ENCODE data around the gene ADGRF3. TPM values are rescaled to one million over a fixed set of nuclear protein-coding genes. Genes with fewer than 3 reads are reported as not detected.

Gene ADGRF3
- total and polyA plus RNA-seq, 2 of the 13 experiments (the other 11 are each of a cell fraction or from before 2014, with no cell fraction given) = 0.40 to 1.5 TPM

DNA sequence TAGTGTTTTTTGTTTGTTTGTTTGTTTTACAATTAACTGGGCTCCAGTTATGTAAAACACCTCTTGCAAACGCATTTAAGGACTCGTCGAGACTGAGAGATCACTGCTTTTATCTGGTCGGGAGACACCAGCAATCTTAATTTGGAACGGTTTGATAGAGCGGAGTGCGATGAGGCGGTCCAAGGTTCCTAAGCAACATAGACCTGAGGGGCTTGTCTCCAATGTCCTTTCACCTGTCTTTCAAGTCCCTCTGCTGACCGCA, 1.4 kb downstream of the ADGRF3 start (continued):
- TF ChIP-seq ZNF276 (CRISPR knock-in tag; IDR thresholded peaks at IDR 0.05; ENCODE audit: low read depth) (no peak), ZFP1 (CRISPR knock-in tag; IDR thresholded peaks at IDR 0.05) (no peak), ZNF136 (CRISPR knock-in tag; IDR thresholded peaks at IDR 0.05; ENCODE audit: low read depth) (no peak), TCF7L2 (IDR thresholded peaks at IDR 0.05; ENCODE audit: low read depth, low read length) (no peak), SYNCRIP (IDR thresholded peaks at IDR 0.05; ENCODE audit: insufficient read depth, low read depth, low read length) (no peak), POLR2A (IDR thresholded peaks at IDR 0.05; ENCODE audit: insufficient read depth in 1 of 2, low read depth in 2 of 2, low read length in 2 of 2) (no peak), ZNF773 (CRISPR knock-in tag; IDR thresholded peaks at IDR 0.05; ENCODE audit: borderline replicate concordance) (no peak), TOE1 (CRISPR knock-in tag; IDR thresholded peaks at IDR 0.05) (no peak), SETDB1 (CRISPR knock-in tag; IDR thresholded peaks at IDR 0.05; ENCODE audit: borderline replicate concordance) (no peak), RFXANK (CRISPR knock-in tag; IDR thresholded peaks at IDR 0.05) (no peak), DPF2 (CRISPR knock-in tag; IDR thresholded peaks at IDR 0.05; ENCODE audit: borderline replicate concordance, low read depth) (no peak), CENPT (CRISPR knock-in tag; IDR thresholded peaks at IDR 0.05; ENCODE audit: low read depth) (no peak), GFI1 (CRISPR knock-in tag; IDR thresholded peaks at IDR 0.05; ENCODE audit: borderline replicate concordance) (no peak), ZNF891 (CRISPR knock-in tag; IDR thresholded peaks at IDR 0.05) (no peak), ZNF782 (CRISPR knock-in tag; IDR thresholded peaks at IDR 0.05; ENCODE audit: borderline replicate concordance) (no peak), MYNN (CRISPR knock-in tag; IDR thresholded peaks at IDR 0.05; ENCODE audit: low read depth) (no peak), ZNF678 (CRISPR knock-in tag; IDR thresholded peaks at IDR 0.05) (no peak), SMARCC2 (IDR thresholded peaks at IDR 0.05) (no peak), EEA1 (CRISPR knock-in tag; IDR thresholded peaks at IDR 0.05; ENCODE audit: borderline replicate concordance) (no peak)
- TF ChIP-seq, protein P1, sequence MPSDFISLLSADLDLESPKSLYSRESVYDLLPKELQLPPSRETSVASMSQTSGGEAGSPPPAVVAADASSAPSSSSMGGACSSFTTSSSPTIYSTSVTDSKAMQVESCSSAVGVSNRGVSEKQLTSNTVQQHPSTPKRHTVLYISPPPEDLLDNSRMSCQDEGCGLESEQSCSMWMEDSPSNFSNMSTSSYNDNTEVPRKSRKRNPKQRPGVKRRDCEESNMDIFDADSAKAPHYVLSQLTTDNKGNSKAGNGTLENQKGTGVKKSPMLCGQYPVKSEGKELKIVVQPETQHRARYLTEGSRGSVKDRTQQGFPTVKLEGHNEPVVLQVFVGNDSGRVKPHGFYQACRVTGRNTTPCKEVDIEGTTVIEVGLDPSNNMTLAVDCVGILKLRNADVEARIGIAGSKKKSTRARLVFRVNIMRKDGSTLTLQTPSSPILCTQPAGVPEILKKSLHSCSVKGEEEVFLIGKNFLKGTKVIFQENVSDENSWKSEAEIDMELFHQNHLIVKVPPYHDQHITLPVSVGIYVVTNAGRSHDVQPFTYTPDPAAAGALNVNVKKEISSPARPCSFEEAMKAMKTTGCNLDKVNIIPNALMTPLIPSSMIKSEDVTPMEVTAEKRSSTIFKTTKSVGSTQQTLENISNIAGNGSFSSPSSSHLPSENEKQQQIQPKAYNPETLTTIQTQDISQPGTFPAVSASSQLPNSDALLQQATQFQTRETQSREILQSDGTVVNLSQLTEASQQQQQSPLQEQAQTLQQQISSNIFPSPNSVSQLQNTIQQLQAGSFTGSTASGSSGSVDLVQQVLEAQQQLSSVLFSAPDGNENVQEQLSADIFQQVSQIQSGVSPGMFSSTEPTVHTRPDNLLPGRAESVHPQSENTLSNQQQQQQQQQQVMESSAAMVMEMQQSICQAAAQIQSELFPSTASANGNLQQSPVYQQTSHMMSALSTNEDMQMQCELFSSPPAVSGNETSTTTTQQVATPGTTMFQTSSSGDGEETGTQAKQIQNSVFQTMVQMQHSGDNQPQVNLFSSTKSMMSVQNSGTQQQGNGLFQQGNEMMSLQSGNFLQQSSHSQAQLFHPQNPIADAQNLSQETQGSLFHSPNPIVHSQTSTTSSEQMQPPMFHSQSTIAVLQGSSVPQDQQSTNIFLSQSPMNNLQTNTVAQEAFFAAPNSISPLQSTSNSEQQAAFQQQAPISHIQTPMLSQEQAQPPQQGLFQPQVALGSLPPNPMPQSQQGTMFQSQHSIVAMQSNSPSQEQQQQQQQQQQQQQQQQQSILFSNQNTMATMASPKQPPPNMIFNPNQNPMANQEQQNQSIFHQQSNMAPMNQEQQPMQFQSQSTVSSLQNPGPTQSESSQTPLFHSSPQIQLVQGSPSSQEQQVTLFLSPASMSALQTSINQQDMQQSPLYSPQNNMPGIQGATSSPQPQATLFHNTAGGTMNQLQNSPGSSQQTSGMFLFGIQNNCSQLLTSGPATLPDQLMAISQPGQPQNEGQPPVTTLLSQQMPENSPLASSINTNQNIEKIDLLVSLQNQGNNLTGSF (CRISPR knock-in tag; IDR thresholded peaks at IDR 0.05) = no peak
- TF ChIP-seq, protein P2, sequence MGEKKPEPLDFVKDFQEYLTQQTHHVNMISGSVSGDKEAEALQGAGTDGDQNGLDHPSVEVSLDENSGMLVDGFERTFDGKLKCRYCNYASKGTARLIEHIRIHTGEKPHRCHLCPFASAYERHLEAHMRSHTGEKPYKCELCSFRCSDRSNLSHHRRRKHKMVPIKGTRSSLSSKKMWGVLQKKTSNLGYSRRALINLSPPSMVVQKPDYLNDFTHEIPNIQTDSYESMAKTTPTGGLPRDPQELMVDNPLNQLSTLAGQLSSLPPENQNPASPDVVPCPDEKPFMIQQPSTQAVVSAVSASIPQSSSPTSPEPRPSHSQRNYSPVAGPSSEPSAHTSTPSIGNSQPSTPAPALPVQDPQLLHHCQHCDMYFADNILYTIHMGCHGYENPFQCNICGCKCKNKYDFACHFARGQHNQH (CRISPR knock-in tag; IDR thresholded peaks at IDR 0.05) = no peak
- TF ChIP-seq, protein P3, sequence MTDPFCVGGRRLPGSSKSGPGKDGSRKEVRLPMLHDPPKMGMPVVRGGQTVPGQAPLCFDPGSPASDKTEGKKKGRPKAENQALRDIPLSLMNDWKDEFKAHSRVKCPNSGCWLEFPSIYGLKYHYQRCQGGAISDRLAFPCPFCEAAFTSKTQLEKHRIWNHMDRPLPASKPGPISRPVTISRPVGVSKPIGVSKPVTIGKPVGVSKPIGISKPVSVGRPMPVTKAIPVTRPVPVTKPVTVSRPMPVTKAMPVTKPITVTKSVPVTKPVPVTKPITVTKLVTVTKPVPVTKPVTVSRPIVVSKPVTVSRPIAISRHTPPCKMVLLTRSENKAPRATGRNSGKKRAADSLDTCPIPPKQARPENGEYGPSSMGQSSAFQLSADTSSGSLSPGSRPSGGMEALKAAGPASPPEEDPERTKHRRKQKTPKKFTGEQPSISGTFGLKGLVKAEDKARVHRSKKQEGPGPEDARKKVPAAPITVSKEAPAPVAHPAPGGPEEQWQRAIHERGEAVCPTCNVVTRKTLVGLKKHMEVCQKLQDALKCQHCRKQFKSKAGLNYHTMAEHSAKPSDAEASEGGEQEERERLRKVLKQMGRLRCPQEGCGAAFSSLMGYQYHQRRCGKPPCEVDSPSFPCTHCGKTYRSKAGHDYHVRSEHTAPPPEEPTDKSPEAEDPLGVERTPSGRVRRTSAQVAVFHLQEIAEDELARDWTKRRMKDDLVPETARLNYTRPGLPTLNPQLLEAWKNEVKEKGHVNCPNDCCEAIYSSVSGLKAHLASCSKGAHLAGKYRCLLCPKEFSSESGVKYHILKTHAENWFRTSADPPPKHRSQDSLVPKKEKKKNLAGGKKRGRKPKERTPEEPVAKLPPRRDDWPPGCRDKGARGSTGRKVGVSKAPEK (CRISPR knock-in tag; IDR thresholded peaks at IDR 0.05; ENCODE audit: borderline replicate concordance) = no peak
